ENCODE data around the gene LMAN2.
A peak's percentile ranks its signal among the peaks of the same experiment; 100 is the strongest.
"Not testable (repeated sequence)": the region's sequence is repeated elsewhere in the genome, so short reads cannot be mapped to it uniquely, and the experiment has no call there.

LMAN2 gene

DNA sequence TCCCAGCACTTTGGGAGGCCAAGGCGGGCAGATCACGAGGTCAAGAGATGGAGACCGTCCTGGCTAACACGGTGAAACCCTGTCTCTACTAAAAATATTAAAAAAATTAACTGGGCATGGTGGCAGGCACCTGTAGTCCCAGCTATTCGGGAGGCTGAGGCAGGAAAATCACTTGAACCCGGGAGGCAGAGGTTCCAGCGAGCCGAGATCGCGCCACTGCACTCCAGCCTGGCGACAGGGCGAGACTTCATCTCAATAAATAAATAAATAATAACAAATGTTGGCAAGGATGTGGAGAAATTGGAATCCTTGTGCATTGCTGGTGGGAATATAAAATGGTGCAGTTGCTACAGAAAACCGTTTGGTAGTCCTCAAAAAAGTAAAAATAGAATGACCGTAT, 8.5 kb downstream of the LMAN2 start:
- not testable (repeated sequence) for DNase-seq

DNA sequence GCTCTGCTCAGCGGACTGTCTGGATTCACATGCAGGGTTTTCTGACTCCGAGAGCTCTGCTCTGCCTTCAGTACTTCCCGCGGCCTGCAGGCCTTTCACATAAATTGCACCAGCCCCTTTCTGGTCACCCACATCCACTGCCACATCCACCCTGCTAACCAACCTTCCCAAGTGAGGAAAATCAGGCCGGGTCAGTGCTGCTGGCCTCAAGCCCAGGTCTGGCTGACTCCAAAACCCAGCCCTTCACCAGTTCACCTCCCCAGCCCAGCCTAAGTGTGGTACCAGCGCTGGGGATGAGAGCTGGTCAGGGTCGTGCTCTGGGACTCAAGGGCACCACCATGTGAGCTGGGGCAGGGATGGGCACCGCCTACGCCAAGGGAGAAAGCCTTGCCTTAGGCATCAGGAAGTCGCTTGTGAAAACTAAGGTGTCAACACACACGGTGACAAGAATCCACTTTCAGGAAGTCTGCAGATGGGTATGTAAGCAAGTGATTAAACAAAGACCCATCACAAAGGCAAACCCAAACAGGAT, 12.3 kb downstream of the LMAN2 start:
- DNase-seq: no peak

DNA sequence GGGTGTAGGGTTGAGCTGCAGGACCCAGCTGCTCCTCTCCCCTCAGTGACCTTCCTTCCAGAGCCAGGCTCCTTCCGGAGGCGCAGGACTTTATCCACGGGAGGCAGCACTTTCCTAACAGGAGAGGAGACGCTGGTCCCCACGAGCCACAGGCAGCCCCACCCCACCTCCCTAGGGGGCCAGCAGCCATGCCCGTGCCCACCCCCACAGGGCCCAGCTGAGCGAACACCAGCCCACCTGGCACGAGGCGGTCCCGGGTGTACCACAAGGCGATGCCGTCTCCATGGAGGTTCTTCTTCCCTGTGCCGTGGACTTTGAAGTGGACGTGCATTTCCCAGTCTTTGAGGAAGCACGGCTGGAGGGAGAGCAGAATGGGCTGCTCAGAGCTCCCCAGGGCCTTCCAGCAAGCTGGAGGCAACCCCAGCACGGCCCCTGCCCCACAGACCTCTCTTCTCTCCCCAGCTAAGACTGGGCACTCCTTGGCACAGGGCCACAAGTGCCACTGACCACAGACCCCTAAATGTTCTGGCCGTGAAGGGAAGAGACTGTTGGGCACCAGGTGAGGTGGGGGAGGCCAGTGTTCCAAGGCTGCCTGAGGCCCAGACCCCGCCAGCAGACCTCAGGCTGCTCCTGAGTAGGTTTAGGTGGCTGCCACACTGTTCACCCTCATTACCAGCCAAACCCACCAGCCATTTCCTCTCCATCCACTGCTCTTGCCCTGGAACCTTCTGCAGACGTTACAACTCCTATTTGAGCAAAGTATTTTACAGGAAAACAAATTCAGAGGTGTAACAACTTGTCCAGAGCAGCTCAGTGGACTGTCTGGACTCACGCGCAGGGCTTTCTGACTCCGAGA, 13.0 kb downstream of the LMAN2 start:
- DNase-seq: no peak

DNA sequence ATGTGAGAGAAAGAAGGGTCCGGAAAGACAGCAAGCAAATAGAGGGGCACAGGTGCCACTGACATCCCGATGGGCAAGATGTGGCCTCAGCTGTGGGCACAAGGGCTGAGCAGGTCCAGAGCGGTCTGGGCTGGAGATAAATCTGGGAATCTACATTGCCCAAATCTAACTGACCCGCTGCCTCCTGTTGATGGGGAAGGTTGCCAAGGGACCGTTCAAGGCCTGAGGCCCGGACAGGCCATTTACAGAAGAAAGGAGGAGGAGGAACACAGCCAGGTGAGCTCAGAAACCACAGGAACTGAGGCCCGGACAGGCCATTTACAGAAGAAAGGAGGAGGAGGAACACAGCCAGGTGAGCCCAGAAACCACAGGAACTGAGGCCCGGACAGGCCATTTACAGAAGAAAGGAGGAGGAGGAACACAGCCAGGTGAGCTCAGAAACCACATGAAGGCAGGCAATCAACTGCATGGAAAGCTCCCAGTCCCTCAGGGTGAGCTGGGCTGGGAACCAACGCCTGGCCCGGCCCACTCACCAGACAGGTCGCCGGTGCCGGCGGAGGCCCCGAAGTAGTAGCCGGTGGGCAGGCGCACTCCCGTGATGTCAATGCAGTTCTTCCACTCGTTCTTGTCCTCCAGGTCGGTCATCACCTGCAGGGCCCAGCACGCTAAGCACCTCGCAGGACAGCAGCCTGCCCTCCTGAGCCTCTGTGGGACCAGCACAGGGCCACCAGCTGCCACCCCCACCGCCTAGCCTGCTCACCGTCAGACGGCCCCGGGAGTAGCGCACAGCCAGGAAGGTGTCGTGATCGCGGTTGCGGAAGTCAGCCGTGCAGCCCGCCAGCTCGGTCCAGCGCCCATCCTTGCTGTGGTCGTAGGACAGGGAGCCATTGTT, 14.6 kb downstream of the LMAN2 start:
- no peak for DNase-seq

DNA sequence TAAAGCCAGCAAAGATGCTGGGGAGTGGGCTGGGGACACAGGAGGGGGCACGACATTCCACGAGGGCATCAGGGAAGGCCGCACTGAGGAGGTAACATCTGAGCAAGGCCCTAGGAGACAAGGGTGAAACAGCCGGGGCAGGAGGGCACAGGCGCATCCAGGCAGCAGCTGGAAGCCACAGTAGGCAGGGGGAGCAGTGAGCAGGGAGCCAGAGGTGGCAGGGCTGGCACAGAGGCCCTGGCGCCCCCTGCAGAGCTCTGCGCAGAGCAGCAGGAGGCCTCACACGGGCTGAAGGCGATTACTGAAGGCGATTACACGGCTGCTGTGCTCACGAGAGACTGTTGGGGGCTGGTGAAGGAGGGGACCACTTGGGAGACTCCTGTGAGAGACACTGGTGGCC, 15.4 kb downstream of the LMAN2 start:
- DNase-seq: peak; percentile 18

DNA sequence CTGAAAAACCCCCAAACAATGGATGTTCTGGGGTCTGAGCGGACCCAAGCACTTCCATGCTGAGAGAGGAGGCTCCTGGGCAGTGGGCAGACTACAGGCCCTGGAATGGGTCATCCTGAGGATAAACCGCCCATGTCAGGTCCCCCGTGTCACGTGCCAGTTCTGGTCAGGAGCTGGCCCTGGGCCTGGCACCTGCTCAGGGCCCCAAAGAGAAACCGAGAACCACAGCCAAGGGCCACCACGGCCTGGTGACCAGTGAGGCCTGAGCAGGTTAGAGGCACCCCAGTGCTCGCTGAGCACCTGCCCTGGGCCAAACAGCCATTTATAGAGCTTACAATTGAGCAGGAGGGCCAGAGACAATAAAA, 15.8 kb downstream of the LMAN2 start:
- DNase-seq: no peak

DNA sequence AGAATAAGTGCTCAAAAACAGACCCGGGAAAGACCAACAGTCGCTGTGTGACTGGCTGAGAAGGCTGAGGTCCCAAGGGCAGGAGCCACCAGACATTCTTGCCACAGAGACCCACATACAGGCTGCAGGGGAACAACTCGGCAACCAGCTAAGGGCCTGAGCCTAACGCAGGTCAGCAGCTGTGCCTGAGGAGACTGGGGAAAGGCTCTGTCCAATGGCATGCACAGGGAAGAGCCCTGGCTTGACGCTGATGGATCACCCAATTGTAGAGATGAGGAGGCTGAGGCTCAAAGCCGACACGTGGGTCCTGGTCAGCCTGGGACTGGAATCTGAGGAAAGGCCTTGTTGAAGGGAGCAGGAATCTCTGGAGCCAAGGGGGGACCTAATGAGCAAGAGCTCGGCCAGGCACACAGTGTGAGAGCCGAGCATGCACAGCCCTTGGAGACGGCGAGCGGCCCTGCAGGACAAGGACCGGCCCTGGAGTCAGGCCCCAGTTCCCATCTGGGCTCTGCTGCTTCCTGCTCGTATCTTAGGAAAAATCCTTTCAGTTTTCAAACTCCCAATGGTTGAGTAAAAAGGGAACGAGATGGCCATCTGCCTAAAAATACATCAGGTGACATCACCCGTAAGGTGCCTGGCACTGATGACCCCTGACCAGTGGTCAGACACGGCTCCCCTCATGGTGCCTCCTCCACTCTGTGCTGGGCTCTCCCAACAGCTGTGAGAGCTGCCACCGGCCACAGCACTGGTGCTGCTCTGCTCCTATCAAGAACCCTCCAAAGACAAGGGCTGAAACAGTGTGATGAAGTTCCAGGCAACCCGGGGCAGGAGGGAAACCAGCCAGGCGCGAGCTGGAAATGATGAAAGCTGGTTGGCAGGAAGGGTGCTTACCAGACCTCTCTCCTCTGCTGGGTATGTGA, 16.4 kb downstream of the LMAN2 start:
- no peak for DNase-seq

DNA sequence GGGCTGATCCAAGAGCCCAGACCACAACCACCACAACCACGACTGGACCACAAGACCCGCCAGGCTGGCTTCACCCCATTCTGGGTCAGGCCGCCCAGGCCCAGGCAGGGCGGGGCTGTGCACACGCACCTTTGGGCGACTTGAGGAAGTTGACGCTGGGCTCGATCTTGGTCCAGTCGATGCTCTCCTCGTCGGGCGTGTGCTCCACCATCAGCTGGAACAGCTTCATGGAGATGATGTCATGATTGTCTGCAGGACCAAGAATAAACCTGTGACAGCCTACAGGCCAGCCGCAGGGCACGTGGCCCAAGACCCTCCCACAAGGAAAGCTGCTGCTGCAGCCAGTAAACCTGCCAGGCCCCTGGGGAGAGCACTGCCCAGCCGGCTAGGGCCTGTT, 17.3 kb downstream of the LMAN2 start:
- DNase-seq: no peak

DNA sequence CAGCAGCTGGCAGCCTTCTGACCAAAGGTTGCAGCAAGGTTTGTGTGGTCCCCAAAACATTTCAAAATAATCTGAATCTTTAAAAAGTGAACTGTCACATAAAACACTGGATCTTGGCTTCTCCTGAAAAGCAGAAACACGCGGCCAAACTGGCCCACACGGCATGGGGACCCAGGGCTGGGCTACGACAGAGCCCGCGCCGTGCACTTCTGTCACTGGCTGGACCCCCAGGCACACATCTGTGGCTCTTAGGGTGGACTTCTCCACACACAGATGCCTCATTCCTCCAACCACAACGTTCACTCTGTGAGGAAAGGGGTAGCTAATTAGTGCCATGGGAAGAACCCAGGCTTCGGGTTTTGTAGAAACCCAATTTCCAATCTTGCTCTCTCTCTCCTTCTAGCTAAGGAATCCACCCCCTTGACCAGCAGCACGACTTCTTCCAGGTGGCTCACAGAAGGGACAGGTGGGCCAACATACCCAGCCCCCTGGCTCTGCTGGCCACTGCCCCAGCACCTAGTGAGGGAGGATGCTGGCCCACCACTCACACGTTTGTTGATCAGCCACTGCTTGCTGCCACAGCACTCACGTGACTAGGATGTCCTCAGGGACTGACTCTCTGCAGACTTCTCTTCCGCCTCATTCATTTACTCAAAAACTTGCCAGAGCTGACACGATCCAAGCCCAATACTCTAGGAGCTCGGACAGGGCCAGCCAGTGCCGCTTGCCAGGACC, 17.9 kb downstream of the LMAN2 start:
- no peak for DNase-seq

DNA sequence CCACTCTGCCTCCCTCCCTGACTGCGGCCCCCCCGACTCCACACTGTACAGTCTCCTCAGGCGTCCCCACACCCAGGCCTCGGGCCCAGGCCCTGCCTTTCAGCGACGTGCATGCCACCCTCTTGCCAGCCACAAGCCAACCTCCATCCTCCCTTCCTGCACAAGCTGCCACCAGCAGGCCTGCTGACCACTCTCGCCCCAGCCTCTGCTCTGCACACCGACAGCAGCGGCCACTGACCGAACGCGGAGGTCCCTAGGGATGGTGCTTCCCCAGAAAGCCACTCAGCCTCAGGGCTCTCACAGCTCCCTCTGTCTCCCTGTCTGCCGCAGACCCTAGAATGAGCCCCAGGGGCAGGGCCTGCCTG, 18.6 kb downstream of the LMAN2 start:
- no peak for DNase-seq

DNA sequence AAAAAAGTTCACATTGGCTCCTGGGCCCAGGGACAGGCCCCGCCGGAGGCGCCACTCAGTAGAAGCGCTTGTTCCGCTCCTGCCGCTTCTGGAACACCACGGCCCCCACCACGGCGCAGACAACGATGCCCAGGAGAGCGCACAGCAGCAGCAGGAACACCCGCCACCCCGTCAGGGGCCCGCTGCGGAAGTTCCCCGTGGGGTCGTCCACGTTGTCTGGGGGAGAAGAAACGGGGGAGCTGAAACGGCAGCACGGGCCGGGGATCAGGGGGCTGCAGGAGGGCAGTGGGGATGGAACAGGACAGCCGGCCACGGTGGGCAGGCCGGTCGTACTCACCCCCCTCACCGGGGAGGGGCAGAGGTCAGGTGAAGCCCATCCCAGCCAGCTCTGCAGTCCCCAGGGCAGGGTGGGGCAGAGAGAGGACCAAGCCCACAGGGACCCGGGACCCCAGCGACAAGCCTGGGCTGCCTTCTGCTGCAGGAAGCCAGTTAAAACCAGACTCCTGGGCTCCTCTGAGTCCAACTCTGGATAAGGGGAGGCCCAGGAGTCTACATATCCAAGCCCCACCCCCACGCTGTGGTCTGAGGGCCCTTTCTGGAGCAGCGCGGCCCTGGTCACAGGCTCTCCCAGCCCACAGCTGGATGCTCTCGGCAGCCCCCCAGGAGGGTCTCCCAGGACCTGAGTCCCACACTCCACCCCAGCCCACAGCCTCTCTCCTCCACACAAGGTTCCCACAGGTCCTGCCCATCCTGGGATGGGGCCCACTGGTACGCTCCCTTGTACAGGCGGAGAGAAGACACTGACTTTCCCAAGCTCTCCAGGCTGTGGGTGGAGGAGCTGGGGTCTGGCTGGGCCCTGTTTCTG, 19.2 kb downstream of the LMAN2 start:
- no peak for DNase-seq

DNA sequence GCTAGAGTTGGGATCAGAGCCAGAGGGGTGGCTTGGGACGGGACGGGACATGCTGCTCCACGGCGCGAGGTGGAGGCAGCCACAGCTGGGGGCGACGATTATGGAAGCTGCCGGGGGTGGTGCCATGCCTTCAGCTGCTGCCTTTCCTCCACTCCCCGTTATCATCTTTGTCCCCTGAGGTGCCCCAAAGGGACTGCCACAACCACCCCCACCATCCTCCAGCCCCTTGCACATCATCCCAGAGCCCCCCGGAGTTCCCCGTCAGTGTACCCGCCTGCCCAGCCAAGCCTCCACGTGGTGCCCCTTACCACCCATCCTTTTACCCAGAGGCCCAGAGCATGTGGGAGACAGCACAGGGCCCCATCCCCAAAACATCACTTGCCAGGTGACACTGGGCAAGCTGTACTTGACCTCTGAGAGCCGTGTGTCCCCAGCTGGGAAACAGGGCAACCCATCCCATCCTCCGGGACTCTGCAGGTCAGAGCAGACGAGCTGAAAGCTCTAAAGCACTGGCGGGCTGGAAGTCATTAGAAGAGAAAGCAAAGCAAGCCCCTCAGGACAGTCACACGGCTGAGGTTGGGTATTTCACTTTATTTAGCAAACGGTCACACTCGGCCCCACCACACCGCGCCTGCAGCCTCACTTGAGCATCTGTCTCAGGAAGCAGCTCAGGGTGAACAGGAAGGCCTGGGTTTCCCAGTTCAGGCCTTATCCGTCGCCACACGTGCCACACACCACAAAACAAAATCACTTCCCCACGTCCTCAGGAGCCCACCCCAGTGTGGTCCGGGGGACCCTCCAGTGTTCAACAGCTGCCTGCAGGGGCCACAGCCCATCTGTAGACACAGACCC, 20.3 kb downstream of the LMAN2 start:
- no peak for DNase-seq

DNA sequence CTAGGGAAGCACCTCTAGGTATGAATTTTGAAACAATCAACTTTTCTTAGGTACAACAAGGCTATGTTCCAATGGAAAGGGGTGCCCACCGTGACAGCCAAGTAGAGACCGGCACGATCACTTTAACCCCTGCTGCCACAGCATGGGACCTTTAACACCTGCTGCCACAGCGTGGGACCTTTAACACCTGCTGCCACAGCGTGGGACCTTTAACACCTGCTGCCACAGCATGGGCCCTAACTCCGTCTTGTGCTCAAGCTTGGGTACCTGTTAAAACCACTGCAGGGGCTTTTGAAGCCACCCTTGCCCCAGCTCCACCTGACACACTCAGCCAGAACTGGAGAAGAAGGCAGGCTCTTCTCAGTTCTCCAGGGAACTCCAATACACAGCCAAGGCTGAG, 21.6 kb downstream of the LMAN2 start:
- no peak for DNase-seq

DNA sequence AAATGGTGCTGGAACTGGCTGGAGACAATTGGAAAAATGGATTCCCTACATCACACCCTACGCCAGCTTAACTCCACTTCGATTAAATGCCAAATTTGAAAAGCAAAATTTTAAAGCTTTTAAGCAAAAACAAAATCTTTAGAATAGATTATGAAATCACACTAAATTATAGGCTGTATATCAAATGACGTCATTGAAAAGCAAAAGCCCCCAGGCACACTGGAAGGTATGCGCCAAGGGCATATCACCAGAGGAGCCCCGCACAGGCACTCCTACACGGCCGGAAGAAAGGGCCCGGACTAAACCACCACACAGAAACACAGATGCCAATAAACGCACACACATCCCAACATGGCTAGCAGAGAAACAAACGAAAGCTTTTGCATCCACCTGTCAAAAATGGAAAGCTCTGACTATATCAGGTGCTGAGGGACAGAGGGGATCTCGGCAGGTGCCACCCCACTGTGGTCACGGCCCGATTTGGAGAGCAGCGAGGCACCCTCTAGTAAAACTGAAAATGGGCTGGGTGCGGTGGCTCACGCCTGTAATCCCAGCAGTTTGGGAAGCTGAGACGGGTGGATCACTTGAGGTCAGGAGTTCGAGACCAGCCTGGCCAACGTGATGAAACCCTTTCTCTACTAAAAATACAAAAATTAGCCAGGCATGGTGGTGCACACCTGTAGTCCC, 22.8 kb downstream of the LMAN2 start:
- no peak for DNase-seq

DNA sequence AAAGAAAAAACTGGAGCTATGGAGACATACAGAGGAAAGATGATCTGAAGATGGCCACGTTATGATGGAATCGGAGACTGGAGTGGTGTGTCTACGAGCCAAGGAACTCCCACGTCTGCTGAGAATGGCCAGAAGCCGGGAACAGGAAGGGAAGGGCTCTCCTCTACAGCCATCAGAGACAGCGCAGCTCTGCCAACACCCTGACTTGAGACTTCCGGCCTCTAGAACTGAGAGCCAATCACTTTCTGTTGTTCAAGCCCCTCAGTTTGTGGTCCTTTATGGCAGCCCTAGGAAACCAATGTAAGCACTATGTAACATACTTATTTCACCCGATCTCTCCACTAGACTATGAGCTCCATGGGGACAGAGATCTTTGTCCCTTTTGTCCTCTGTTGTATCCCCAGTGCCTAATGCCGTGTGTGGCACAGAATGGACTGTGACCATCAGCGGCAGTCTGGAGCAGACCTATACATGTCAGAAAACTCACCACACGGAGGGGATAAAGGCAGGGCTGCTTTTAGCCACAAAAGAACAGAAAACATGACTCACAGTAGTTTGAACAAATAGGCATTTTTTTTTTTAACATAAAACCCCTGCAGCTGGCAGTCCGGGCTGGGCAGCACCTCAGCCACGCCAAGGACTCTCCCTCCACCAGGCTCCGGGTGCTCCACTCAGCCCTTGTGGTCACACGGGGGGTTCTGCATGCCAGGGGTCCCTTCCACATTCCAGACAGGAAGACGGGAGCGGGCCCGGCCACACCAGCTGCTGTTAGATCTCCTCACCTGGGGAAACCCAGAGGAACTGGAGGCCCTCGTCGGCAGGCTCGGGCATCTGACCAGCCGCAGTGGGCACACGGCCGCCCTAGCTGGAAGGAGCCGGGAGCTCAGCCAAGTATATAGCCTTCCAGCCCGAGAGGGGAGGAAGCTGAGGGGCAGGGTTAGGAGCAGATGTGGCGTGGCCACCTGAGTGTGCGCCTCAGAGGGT, 23.6 kb downstream of the LMAN2 start:
- no peak for DNase-seq

DNA sequence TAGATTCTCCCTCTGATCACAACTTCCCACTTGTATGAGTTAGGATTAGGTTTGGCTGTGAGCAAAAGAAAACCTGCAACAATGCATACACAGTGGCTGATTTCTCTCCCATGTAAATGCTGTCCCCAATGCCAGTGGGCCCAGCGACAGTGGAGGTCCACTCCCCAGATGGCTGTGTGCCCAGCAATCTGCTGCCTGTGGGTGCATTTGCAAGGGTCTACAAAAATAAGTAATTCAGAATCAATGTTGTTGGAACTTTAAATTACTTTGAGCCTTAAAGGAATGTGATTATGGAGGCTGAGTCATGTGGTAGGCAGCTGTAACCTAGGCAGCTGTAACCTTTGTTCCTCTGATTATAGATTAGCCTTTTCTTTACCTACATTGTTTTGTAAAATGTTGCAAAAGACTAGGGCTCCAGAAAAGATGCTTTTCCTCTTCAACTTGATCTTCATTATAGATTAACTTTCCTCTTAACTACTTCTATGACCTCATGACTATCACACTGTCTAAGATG, 25.5 kb downstream of the LMAN2 start:
- DNase-seq: no peak

DNA sequence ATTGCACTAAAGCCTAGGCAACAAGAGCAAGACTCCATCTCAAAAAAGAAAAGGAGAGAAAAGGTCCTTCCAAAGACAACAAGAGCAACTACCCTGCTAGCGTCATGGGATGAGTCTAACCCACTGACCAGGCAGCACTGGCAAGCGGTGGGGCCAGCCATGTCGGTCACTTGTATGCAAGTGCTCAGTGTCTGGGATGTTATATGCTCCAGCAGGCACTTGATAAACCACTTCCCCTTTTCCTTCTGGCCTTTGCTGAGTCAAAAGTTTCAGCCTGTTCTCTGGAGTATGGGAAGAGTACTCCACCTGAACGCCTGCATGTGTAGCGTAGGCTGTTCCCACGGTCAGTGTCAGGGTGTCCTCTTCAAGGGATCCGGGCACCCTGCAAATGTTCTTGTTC, 30.6 kb downstream of the LMAN2 start:
- no peak for DNase-seq

Data from fibroblast of skin of right biceps (primary cell).